GM23338 (cell line): ENCODE measurements around the gene TRPM1.

ENCODE experiments used
- CTCF ChIP-seq, 2 experiments: fragments of 200-600 bp in 1 of 2; sonication (generic) in 1 of 2; conservative IDR thresholded peaks; 2 replicates each; pipeline versions ENCODE4 v1.5.1 to v1.6.1; 2016 to 2017; ENCODE audit warnings: antibody characterized with exemption in 2 of 2, low read depth in 2 of 2, mild to moderate bottlenecking in 2 of 2, moderate library complexity in 1 of 2
- EZH2phosphoT487 ChIP-seq: fragments of 200-600 bp; sonication (generic); IDR thresholded peaks from one replicate; pipeline ENCODE4 v1.8.1; 2018; ENCODE audit warnings: antibody characterized with exemption; ENCODE audit not compliant: unreplicated experiment
- POLR2AphosphoS5 ChIP-seq: IDR thresholded peaks from 2 replicates; pipeline ENCODE4 v1.6.1; 2016; ENCODE audit warnings: antibody characterized with exemption, low read depth

GRCh38 chr15:30963681-30964080 lies 137.8 kb downstream of the TRPM1 start:
- no peak for TF ChIP-seq EZH2phosphoT487
- TF ChIP-seq CTCF (conservative IDR thresholded peaks at IDR 0.05; ENCODE audit: low read depth in 2 of 2) = no peak
- no peak for TF ChIP-seq POLR2AphosphoS5
